Fibroblast of villous mesenchyme (primary cell): ENCODE measurements around the gene FOXO3B. TPM values are rescaled to one million over a fixed set of nuclear protein-coding genes. Genes with fewer than 3 reads are reported as not detected.
A peak's percentile ranks its signal among the peaks of the same experiment; 100 is the strongest.
"Not testable (repeated sequence)": the region's sequence is repeated elsewhere in the genome, so short reads cannot be mapped to it uniquely, and the experiment has no call there.

ENCODE experiments used
- DNase-seq: peaks from one replicate; pipeline ENCODE4 v3.0.0-alpha.2; 2010; ENCODE audit warnings: low read depth
- H3K4me3 ChIP-seq: 2 replicates; pipeline ENCODE4 v1.5.1; 2011; ENCODE audit warnings: low read depth, mild to moderate bottlenecking, low read length
- total RNA-seq: library from RNA; depleted of rRNA; stranded (reverse); fragments of >200 nt; gene quantifications from 2 replicates; pipeline ENCODE4 v1.2.3, GENCODE V29; 2012
- TF ChIP-seq, protein P1 (sequence below): IDR thresholded peaks from 2 replicates; pipeline ENCODE4 v1.5.1; 2012; ENCODE audit warnings: low read depth, mild to moderate bottlenecking, low read length; ENCODE audit not compliant: insufficient read depth

Gene FOXO3B
- total RNA-seq = 5.2 and 6.8 TPM in 2 replicates

DNA sequence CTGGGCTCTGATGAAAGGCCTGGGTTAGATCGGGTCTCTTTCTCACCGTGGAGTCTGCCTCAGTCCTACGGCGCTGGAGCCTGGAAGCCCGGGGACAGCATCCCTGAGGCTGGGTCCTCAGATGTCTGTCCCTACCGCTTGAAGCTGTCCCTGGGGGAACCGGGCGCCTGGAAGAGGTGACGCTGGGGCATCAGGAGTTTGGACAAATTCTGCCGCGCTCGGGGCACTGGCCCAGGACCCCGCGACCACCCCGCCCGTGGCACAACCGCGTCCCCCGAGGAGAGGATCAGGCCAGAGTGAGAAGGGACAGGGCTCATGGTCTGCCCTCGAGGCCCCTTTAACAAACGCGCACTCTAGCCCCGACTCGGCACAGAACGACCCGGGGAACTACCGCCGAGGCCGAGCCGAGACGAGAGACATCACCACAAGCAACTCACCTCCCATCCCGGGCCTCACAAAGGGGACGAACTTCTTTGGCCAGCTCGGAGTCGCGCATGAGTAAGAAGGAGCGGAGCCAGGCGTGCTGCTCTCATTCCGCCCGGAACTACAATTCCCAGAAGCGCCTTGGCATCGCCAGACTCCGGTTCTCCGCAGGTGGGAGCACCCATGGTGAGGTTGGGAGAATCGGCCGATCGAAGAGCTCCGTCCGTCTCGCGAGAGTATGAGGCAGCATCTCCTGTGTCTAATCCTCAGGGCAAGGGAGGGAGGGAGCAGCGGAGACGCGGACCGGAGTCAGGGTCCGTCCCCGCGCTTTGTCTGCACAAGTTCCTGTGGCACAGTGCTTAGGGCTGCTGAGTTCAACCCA lies at the start of gene FOXO3B:
Gene FOXO3B (minus strand): TSS at position 548 of the 805 bp plus-strand sequence. CDS start 663 bp downstream, outside the sequence.
- peak; percentile 96 for DNase-seq

DNA sequence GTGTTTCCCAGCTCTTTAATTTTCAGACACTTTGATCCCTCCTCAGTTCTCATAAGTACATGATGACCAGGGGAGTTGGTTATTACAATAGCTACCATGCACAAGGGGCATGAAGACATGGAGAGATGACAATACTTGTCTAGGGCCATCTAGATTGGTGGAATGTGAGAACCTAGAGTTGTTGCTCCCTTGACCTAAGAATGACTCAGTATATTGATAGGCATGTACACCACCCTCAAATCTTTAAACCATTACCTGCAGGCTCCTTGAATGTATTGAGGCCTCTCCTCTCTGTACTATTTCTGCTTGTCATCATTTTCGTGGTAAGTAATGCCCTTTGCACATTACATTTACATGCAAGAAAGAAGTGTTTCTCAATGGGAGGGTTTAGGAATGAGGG lies 41.4 kb upstream of the FOXO3B start:
- H3K4me3 ChIP-seq, DNase-seq: not testable (repeated sequence)

More for the DNA sequence above, at the start of gene FOXO3B:
- H3K4me3 ChIP-seq = peak within 1 kb of the TSS; percentile 64

DNA sequence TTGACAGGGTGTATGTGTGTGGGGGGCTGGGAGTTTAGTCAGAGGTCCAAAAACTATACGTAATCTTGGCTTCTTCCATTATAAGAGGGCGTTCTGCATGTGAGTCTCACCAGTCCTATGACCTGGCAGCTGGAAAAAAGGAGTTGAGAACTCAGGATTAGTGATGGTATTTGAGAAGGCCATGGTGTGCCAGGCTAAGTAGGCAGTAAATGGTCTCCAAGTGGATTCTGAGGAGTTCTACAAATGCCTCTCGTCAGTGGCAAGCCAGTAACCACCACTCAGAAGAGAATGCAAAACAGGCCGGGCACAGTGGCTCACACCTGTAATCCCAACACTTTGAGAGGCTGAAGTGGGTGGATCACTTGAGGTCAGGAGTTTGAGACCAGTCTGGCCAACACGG lies 40.5 kb upstream of the FOXO3B start:
- not testable (repeated sequence) for DNase-seq, H3K4me3 ChIP-seq

DNA sequence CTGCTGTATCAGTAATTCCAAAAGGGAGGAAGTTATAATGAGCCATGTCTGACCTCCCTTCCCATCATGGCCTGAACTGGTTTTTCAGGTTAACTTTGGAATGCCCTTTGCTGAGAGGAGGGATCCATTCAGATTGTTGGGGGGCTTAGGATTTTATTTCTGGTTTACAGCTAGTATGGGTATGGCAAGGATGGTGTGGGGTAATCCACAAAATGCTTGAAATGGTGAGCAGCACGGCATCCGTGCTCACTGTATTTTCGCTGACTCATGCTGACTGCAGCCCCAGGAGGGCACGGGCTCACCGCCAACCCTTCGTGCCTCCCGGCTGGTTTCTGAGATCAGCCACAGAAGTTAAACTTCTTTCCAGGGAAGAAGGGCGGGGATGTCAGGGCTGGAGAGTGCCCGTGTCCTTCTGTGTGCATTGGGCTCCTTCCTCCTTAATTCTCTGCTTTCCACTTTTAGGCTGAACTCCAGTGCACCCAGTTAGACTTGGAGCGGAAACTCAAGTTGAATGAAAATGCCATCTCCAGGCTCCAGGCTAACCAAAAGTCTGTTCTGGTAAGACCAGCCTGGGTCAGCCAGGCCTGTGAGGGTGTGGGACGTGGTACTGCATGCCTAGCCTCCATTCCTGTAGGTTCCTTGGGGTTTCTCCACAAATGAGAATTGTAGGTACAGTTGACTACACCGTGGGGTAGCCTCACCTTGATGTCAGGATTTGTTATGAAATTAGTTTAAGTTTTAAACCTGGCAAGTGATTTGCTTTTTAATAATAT lies 39.8 kb upstream of the FOXO3B start:
- H3K4me3 ChIP-seq, DNase-seq: not testable (repeated sequence)

DNA sequence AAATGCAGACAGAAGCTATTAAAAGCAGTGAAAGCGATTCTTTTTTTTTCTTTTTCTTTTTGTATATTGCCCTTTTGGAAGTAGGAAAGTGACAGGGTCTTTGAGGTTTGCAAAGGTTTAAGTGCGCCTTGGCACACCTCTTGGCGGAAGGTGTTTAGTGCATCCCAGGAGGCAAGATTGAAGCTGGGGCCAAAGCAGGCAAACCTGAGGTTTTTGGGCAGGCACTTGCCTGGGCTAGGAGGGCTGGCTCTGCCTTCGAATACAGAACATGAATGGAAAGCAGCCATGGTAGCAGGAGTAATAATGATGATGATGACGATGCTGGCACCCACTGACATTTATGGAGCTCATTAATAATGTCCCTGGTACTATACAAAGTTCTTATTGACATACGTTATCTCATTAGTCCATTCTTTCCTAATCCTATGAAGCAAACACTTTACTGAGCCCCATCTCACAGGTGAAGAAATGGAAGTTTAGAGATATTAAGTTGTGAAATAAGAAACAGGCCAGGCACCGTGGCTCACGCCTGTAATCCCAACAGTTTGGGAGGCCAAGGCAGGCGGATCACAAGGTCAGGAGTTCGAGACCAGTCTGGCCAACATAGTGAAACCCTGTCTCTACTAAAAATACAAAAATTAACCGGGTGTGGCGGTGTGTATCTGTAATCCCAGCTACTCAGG lies 37.5 kb upstream of the FOXO3B start:
- H3K4me3 ChIP-seq, DNase-seq: not testable (repeated sequence)

DNA sequence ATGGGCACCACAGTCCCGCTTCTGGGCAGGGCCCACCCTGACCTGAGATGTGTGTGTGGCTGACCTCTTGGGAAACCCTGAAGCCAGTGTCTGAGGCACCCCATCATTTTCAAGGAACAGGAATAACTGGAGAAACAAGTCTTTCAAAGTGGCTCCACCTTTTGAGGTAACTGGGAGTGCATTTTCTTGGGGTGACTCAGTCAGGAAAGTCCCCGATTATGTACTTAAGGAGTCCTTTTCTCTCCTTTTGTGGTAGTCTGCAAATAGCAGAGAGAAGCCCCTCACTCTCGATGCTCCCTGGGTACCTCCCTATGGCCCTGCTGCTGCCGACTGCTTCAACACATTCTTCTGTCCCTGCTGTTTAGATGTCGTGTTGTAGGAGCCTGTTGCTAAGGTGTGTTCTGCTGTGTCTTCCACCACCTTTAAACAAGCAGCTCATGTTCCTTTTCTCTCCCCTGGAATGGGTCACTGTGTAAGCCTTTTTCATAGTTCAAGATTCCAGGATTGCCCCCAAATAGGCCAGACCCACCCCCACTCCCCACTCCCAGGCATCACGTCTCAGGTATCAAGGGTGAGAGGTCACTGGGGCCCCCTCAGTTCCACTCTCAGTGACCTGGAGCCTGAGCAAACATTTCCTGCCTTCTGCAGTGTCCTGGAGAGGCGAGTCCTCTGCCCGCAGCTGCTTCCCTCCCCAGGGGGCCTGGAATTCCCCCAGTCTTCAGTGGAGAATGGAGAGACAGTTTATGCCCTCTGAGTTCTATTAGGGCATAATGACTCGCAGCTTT lies 36.7 kb upstream of the FOXO3B start:
- not testable (repeated sequence) for DNase-seq, H3K4me3 ChIP-seq

DNA sequence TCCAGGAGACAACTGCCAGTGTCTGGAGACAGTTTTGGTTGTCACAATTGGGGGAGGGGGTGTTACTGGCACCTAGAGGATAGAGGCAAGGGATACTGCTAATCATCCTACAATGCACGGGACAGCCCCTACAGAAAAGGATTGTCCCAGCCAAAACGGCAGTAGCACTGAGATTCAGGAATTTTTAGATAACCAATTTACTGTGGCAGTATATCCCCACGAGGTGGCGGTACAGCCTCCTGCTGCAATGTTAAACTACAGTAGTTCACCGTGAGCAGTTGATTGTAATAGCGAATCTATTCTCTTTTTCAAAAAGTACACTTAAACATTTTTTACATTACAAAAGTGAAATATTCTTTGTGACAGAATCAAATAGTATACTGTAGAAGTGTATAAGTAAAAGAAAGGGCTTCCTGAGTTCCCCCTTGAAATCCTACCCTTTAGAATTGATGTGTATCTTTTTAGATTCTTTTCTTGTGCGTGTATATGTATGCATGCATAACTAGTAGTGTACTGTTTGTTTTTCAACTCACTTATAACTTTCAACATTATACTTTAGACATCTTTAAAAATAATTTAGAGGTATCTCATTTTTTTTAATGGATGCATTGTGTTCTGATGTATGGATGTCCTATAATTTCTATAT lies 30.4 kb upstream of the FOXO3B start:
- not testable (repeated sequence) for H3K4me3 ChIP-seq
- peak; percentile 65 for DNase-seq
- TF ChIP-seq, protein P1, sequence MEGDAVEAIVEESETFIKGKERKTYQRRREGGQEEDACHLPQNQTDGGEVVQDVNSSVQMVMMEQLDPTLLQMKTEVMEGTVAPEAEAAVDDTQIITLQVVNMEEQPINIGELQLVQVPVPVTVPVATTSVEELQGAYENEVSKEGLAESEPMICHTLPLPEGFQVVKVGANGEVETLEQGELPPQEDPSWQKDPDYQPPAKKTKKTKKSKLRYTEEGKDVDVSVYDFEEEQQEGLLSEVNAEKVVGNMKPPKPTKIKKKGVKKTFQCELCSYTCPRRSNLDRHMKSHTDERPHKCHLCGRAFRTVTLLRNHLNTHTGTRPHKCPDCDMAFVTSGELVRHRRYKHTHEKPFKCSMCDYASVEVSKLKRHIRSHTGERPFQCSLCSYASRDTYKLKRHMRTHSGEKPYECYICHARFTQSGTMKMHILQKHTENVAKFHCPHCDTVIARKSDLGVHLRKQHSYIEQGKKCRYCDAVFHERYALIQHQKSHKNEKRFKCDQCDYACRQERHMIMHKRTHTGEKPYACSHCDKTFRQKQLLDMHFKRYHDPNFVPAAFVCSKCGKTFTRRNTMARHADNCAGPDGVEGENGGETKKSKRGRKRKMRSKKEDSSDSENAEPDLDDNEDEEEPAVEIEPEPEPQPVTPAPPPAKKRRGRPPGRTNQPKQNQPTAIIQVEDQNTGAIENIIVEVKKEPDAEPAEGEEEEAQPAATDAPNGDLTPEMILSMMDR = peak; percentile 47

DNA sequence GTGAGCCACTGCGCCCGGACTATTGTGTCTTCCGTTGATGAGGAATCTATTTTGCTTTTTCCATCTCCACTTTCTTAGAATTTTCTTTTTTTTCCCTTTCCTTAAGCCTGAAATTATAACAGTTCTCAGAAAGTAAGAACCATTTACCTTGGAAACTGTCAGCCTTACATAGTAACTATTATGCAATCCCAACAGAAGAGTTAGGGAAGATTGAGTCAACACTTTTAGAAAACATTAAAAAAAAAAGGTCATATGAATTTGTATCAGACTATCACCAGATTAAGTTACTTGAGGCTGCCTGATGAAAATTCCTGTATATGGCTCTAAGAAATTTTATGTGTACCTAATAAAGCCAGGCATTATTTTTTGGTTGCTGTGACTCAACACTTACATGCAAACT lies 26.1 kb upstream of the FOXO3B start:
- not testable (repeated sequence) for DNase-seq, H3K4me3 ChIP-seq

DNA sequence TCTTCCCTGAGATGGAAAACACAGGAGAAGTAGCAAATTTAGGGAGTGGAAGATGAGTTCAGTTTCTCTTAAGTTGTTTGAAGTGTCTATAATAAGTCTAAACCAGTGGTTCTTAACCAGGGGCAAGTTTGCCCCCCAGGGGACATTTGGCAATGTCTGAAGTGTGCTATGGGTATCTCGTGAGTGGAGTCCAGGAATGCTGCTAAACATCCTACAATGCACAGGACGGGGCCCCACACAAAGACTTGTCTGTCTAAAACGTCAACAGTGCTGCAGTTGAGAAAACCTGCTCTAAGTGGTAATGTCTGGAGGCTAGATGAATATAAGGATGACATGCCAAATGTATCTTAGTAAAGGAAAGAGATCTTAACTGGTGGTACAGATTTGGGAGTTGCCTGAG lies 23.8 kb upstream of the FOXO3B start:
- DNase-seq, H3K4me3 ChIP-seq: not testable (repeated sequence)

DNA sequence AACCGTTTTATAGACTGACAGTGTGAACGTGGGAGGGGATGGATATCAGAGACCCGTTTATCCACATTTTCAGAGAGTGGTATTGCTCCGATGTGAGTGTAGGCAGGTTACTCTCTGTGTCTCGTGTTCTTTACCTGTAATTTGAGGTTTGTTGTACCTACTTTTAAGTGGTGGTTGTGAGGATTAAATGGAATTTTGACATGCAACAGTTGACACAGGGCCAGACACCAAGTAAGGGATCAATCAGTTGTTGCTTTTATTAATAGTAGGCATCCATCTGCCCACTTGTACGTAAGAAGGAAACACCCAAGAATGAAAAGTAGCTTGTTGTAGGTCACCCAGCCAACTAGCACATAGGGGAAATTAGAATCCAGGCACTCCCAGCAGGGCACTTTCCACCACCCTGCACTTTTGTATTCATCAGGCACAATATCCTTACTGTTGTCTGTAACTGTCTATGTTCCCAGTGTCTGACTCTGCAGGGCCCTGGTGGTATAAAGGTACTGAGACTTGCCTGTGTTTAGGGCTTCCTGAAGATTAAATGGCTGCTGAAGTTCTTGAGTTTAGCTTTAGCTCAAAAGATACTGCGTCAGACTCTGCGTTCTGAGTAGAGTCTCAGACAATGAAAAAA lies 16.5 kb upstream of the FOXO3B start:
- H3K4me3 ChIP-seq = peak overlapping the region; percentile 68
- not testable (repeated sequence) for DNase-seq

DNA sequence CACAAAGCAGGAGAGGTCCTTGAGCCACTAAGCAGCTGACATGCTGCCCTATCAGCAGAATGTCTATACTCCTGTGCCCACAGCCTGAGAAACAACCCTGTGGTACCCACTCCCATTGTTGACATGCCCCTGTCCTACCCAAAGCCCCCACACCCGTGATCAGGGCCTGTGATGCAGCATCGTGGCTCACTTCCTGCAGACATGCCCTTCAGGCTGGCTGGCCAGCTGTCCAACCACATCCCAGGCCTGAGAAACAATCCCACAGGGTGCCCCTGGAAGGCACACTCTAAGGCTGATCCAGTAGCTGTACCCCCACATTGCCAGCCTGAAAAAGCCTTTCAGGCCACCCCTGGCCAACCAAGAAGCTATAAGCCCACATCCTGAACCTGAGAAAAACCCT lies 13.0 kb upstream of the FOXO3B start:
- not testable (repeated sequence) for DNase-seq, H3K4me3 ChIP-seq

DNA sequence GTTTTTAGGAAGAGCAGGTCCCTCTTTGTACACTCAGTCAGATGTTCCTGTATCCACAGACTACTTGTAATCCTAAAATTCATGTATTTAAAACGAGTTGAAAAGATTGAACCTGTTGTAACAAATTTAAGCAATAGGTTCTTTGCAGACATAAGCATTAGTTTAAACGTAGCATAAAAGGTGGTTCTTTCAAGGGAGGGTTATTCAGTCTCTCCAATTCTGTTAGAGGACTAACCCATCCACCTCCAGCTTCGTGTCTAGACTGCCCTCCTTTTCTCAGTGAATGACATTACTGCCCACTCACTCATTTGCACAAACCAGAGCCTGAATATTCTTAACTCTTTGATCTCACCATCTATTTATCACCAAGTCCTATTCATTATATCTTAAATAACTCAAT lies 554 bp upstream of the FOXO3B start:
- not testable (repeated sequence) for DNase-seq

DNA sequence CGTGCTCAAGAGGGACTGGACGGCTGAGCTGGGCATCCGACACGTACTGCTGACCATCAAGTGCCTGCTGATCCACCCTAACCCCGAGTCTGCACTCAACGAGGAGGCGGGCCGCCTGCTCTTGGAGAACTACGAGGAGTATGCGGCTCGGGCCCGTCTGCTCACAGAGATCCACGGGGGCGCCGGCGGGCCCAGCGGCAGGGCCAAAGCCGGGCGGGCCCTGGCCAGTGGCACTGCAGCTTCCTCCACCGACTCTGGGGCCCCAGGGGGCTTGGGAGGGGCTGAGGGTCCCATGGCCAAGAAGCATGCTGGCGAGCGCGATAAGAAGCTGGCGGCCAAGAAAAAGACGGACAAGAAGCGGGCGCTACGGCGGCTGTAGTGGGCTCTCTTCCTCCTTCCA lies 4.7 kb downstream of the FOXO3B start:
- not testable (repeated sequence) for H3K4me3 ChIP-seq, DNase-seq

More for the DNA sequence above, 554 bp upstream of the FOXO3B start:
- peak overlapping the region; percentile 64 for H3K4me3 ChIP-seq

DNA sequence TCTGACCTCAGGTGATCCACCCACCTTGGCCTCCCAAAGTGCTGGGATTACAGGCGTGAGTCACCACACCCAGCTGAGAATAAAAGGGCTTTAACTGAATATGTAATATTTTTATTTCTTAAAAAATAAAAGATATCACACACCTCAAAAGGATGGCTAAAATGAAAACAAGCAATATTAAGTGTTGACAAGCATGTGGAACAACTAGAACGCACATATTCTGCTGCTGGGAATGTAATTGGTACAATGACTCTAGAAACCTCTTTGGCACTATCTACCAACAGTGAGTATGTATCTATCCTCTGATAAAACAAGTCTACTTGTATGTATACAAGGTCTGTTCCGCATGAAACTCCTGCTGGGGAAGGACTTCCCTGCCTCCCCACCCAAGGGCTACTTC lies 5.2 kb downstream of the FOXO3B start:
- DNase-seq, H3K4me3 ChIP-seq: not testable (repeated sequence)

DNA sequence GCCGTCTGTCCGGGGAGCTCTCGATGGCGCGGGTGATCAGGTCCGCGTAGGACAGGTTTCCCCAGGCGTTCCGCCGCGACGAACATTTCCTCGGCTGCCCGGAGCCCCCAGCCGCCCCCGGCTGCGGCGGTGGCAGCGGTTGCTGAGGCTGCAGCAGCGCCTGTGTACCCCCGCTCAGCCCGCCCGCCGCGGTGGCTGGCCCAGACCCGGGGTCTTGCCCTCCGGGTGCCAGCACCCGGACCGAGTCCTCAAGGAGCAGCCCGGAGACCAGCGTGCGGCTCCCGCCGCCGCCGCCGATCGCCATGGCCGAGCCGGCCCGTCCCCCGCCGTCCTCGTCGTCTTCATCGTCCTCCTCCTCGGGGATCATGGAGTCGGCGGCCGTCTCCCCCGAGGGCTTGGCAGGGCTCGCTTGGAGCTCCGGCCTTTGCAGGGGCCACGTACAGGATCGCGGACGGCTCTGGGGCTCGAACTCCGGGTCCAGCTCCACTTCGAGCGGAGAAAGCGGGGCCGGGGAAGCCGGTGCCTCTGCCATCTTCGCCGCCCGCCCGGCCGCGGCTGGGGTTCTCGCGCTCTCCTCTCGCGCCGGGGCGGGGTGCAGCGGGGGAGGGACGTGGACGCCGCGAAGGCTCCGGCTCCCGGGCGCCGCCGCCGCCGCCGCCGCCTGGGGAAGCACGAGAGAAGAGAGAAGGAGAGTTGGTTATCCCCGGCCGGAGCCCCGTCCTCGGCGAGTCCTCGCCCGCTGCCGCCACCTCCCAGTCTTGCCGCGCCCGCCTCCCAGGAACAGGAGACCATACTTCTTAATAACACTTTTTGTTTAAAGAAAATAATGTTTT lies 9.5 kb downstream of the FOXO3B start:
- H3K4me3 ChIP-seq, DNase-seq: not testable (repeated sequence)
